Measurements from ENCODE around the gene ERBB4. TPM values are rescaled to one million over a fixed set of nuclear protein-coding genes. Genes with fewer than 3 reads are reported as not detected.

The ERBB4 gene
- total RNA-seq, 1 donor from 2014 or later, result 1.7 TPM

GRCh38 chr2:212033888-212034287 is 504.7 kb downstream of the ERBB4 start:
- no peak overlapping the region for H3K27ac ChIP-seq
- no peaks in the 10 kb centered on the region for H3K27me3 ChIP-seq
- peaks cover 0 to 12% of the 10 kb centered on the region in 2 donors for H3K4me1 ChIP-seq
- no peak for DNase-seq (ENCODE audit: low spot score in 2 of 2)
- no peaks in the 10 kb centered on the region for H3K9me3 ChIP-seq
- TF ChIP-seq CTCF (IDR thresholded peaks at IDR 0.05), result no peak
- intact Hi-C loops (cut with DNase I), result loop anchor here (2.0 to 10.0 kb wide), 2 partner anchors 311 to 505 kb away; partner anchors contain the start of gene ERBB4
- no peaks in the 10 kb centered on the region for H3K36me3 ChIP-seq
- no peak overlapping the region for H3K4me3 ChIP-seq

GRCh38 chr2:212032536-212033219 is 505.9 kb downstream of the ERBB4 start:
- Histone ChIP-seq H3K4me1 (peaks cover 0 to 16% of the 10 kb centered on the region in 2 donors), H3K27ac (peak overlapping the region; percentile 69 to 77), H3K4me3 (peak overlapping the region in 1 of 2 donors; percentile 13), H3K36me3 (no peaks in the 10 kb centered on the region), H3K9me3 (no peaks in the 10 kb centered on the region), H3K27me3 (no peaks in the 10 kb centered on the region)
- TF ChIP-seq CTCF (IDR thresholded peaks at IDR 0.05), result no peak
- intact Hi-C loops (cut with DNase I), result loop anchor here (2.0 to 10.0 kb wide), 2 partner anchors 312 to 506 kb away; partner anchors contain the start of gene ERBB4
- no peak for DNase-seq (ENCODE audit: low spot score in 2 of 2)

- H3K27me3 ChIP-seq, result no peaks in the 10 kb centered on the region
- TF ChIP-seq CTCF (IDR thresholded peaks at IDR 0.05), result no peak
- intact Hi-C loops (cut with DNase I), result loop anchor here (2.0 to 10.0 kb wide), 2 partner anchors 313 to 507 kb away; partner anchors contain the start of gene ERBB4
- no peaks in the 10 kb centered on the region for H3K36me3 ChIP-seq
- no peaks in the 10 kb centered on the region for H3K9me3 ChIP-seq
- peaks cover 0 to 18% of the 10 kb centered on the region in 2 donors for H3K4me1 ChIP-seq
- peak overlapping the region in 1 of 2 donors; percentile 13 for H3K4me3 ChIP-seq
- DNase-seq (ENCODE audit: low spot score in 2 of 2), result no peak
- H3K27ac ChIP-seq, result peak overlapping the region; percentile 69 to 77
Observed at GRCh38 chr2:212032032-212032431, 506.6 kb downstream of the ERBB4 start.

GRCh38 chr2:212030709-212031108 is 507.9 kb downstream of the ERBB4 start:
- no peaks in the 10 kb centered on the region for H3K27me3 ChIP-seq
- H3K9me3 ChIP-seq, result no peaks in the 10 kb centered on the region
- H3K36me3 ChIP-seq, result no peaks in the 10 kb centered on the region
- TF ChIP-seq CTCF (IDR thresholded peaks at IDR 0.05), result no peak
- no peak for DNase-seq (ENCODE audit: low spot score in 2 of 2)
- H3K27ac ChIP-seq, result peak overlapping the region; percentile 56 to 77
- H3K4me1 ChIP-seq, result peaks cover 0 to 20% of the 10 kb centered on the region in 2 donors
- intact Hi-C loops (cut with DNase I), result loop anchor here (10.0 kb wide), 1 partner anchor 314 kb away; no protein-coding TSS in a partner anchor
- no peak overlapping the region for H3K4me3 ChIP-seq

GRCh38 chr2:212028798-212029394 is 509.7 kb downstream of the ERBB4 start:
- intact Hi-C loops (cut with DNase I), result no loop called here
- DNase-seq (ENCODE audit: low spot score in 2 of 2), result no peak
- H3K27me3 ChIP-seq, result no peaks in the 10 kb centered on the region
- no peaks in the 10 kb centered on the region for H3K9me3 ChIP-seq
- peak overlapping the region in 1 of 2 donors; percentile 45 for H3K27ac ChIP-seq
- no peak for TF ChIP-seq CTCF (IDR thresholded peaks at IDR 0.05)
- no peak overlapping the region for H3K4me3 ChIP-seq
- peaks cover 0 to 20% of the 10 kb centered on the region in 2 donors for H3K4me1 ChIP-seq
- no peaks in the 10 kb centered on the region for H3K36me3 ChIP-seq
